Astrocyte (in vitro differentiated cells and primary cell): ENCODE data around the gene USP19. TPM values are rescaled to one million over a fixed set of nuclear protein-coding genes. Genes with fewer than 3 reads are reported as not detected.

Experiments used
- DNase-seq: peaks from one replicate; pipeline ENCODE4 v3.0.0-alpha.2; 2010; ENCODE audit warnings: low read depth
- FAIRE-seq: peaks from 2 replicates; lab custom pipeline; 2011; peaks lifted over from hg19 to GRCh38; lab: Jason Lieb, UNC
- H2AFZ ChIP-seq: 2 replicates; pipeline ENCODE4 v1.6.0; 2012; ENCODE audit warnings: low read depth, low read length, inconsistent platforms
- H3K27ac ChIP-seq: 2 replicates; pipeline ENCODE4 v1.5.1; 2011; ENCODE audit warnings: low read depth, low read length, inconsistent platforms
- H3K27me3 ChIP-seq: 2 replicates; pipeline ENCODE4 v1.6.0; 2011; ENCODE audit warnings: low read length, inconsistent platforms; ENCODE audit not compliant: insufficient read depth
- H3K36me3 ChIP-seq: 2 replicates; pipeline ENCODE4 v1.5.1; 2011; ENCODE audit warnings: low read length, inconsistent platforms; ENCODE audit not compliant: insufficient read depth
- H3K4me1 ChIP-seq: 2 replicates; pipeline ENCODE4 v1.5.1; 2011; ENCODE audit warnings: low read length, inconsistent platforms; ENCODE audit not compliant: insufficient read depth
- H3K4me2 ChIP-seq: 2 replicates; pipeline ENCODE4 v1.6.0; 2012; ENCODE audit warnings: low read length, inconsistent platforms
- H3K4me3 ChIP-seq: 2 replicates; pipeline ENCODE4 v1.5.1; 2011; ENCODE audit warnings: low read depth, mild to moderate bottlenecking, low read length, inconsistent platforms; ENCODE audit not compliant: insufficient read depth
- H3K79me2 ChIP-seq: 2 replicates; pipeline ENCODE4 v1.6.0; 2012; ENCODE audit warnings: mild to moderate bottlenecking, low read length, inconsistent platforms; ENCODE audit not compliant: insufficient read depth
- H3K9ac ChIP-seq: 2 replicates; pipeline ENCODE4 v1.6.0; 2012; ENCODE audit warnings: mild to moderate bottlenecking, low read length, inconsistent platforms
- H3K9me3 ChIP-seq: 2 replicates; pipeline ENCODE4 v1.5.1; 2012; ENCODE audit warnings: low read depth, mild to moderate bottlenecking, low read length, inconsistent platforms; ENCODE audit not compliant: insufficient read depth
- H4K20me1 ChIP-seq: 2 replicates; pipeline ENCODE4 v1.6.0; 2012; ENCODE audit warnings: low read length, inconsistent platforms; ENCODE audit not compliant: insufficient read depth
- H3K27ac Mint-ChIP-seq: one replicate; pipeline ENCODE4 v1.8.0; 2021; ENCODE audit warnings: mild to moderate bottlenecking, mixed read lengths; ENCODE audit not compliant: unreplicated experiment
- H3K27me3 Mint-ChIP-seq: one replicate; pipeline ENCODE4 v1.8.0; 2021; ENCODE audit warnings: low read depth, mixed read lengths; ENCODE audit not compliant: unreplicated experiment
- H3K36me3 Mint-ChIP-seq: one replicate; pipeline ENCODE4 v1.8.0; 2021; ENCODE audit warnings: low read depth, mixed read lengths; ENCODE audit not compliant: unreplicated experiment
- H3K4me1 Mint-ChIP-seq: one replicate; pipeline ENCODE4 v1.8.0; 2021; ENCODE audit warnings: low read depth, mixed read lengths; ENCODE audit not compliant: unreplicated experiment
- H3K4me3 Mint-ChIP-seq: one replicate; pipeline ENCODE4 v1.8.0; 2021; ENCODE audit warnings: mild to moderate bottlenecking, moderate library complexity, mixed read lengths; ENCODE audit not compliant: unreplicated experiment
- H3K9me3 Mint-ChIP-seq: one replicate; pipeline ENCODE4 v1.8.0; 2021; ENCODE audit warnings: mild to moderate bottlenecking, mixed read lengths; ENCODE audit not compliant: unreplicated experiment
- CTCF ChIP-seq: IDR thresholded peaks from 2 replicates; pipeline ENCODE4 v1.5.1; 2011; ENCODE audit warnings: low read depth, mild to moderate bottlenecking, inconsistent platforms, low read length, moderate library complexity; ENCODE audit not compliant: insufficient read depth
- EZH2 ChIP-seq: IDR thresholded peaks from 2 replicates; pipeline ENCODE4 v1.6.1; 2012; ENCODE audit warnings: mild to moderate bottlenecking, low read length, inconsistent platforms; ENCODE audit not compliant: insufficient read depth
- total RNA-seq: library from RNA; stranded (reverse); gene quantifications from 2 replicates; pipeline ENCODE4 v1.2.1, GENCODE V29; 2021

USP19 gene
- total RNA-seq, 1 donor from 2014 or later: 28.7 TPM

DNA sequence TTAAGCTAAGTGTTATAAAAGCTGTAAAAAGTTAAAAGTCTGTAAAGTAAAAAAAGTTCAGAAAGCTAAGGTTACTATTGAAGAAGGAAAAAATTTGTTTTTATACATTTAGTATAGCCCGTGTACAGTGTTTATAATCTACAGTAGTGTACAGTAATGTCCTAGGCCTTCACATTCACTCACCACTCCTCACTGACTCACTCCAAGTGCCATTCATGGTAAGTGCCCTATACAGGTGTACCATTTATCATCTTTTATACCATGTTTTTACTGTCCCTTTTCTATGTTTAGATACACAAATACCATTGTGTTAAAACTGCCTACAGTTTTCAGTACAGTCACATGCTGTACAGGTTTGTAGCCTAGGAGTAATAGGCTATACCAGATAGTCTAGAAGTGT lies 36.7 kb upstream of the USP19 start:
- Histone ChIP-seq H3K36me3 (no peaks in the 10 kb centered on the region), H3K79me2 (no peaks in the 10 kb centered on the region), H3K9ac (no peak overlapping the region), H3K9me3 (no peaks in the 10 kb centered on the region), H3K27me3 (no peaks in the 10 kb centered on the region), H2AFZ (no peak overlapping the region), H3K4me2 (no peak overlapping the region), H4K20me1 (peaks cover 7% of the 10 kb centered on the region), H3K4me3 (no peak overlapping the region), H3K4me1 (no peaks in the 10 kb centered on the region), H3K27ac (no peak overlapping the region)
- Mint-ChIP-seq H3K4me1 (peaks cover 8% of the 10 kb centered on the region), H3K36me3 (no peaks in the 10 kb centered on the region), H3K27ac (no peak overlapping the region), H3K4me3 (no peak overlapping the region), H3K9me3 (no peaks in the 10 kb centered on the region), H3K27me3 (peaks cover 5% of the 10 kb centered on the region)
- TF ChIP-seq CTCF: no peak
- no peak for TF ChIP-seq EZH2
- FAIRE-seq (no peak), DNase-seq (no peak)

DNA sequence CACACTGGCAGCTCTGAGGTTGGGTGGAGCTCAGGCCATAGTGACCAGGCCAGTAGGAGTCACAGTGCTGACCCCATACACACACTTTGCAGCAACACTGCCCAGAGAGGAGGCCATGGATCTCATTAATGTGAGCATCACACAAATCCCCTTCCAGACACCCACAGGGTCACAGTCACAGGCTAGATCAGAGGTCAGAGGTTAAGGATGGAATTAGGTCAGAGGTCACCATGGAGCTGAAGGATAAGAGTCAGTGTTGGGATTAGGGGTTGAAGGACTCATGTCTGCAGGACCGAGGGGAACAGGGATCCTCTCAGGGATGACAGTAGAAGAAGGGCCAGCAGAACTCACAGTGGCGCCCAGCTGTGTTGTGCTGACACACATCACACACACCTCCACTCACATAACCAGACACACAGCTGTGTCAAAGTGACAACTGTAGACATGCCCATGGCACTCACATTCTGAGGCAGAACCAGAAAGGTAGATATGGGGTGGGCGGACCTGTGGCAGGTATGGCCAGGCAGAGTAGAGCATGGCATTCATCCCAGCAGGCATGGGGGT lies 32.8 kb upstream of the USP19 start:
- DNase-seq (no peak), FAIRE-seq (no peak)
- no peak for TF ChIP-seq CTCF
- no peak for TF ChIP-seq EZH2
- Mint-ChIP-seq H3K27ac (no peak overlapping the region), H3K36me3 (no peaks in the 10 kb centered on the region), H3K4me1 (peaks cover 4% of the 10 kb centered on the region), H3K4me3 (no peak overlapping the region), H3K27me3 (peaks cover 21% of the 10 kb centered on the region), H3K9me3 (no peaks in the 10 kb centered on the region)
- no peaks in the 10 kb centered on the region for H3K4me1 ChIP-seq
- H4K20me1 ChIP-seq: no peaks in the 10 kb centered on the region
- no peak overlapping the region for H3K4me2 ChIP-seq
- no peak overlapping the region for H2AFZ ChIP-seq
- no peak overlapping the region for H3K4me3 ChIP-seq
- no peaks in the 10 kb centered on the region for H3K79me2 ChIP-seq
- H3K9me3 ChIP-seq: no peaks in the 10 kb centered on the region
- H3K27me3 ChIP-seq: no peaks in the 10 kb centered on the region
- no peak overlapping the region for H3K27ac ChIP-seq
- H3K9ac ChIP-seq: no peak overlapping the region
- no peaks in the 10 kb centered on the region for H3K36me3 ChIP-seq

DNA sequence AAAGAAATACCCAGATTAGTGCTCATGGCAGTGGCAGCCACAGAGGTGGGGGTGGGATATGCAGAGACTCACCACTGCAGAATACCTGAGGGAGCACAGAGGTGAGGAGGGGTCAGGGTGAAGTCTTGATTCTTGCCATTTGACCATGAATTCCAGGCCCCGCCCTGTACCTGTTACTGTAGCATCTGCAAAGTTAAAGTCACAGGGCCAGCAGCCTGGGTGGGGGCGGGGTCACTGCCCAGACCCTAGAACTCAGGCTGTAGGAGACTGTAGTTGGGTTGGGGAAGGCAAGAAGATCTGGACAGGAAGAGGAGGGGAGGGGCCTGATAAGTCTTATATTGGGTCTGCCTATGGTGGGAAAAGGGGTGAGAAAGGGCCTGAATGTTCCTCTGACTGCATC lies 31.0 kb upstream of the USP19 start:
- H3K4me3 Mint-ChIP-seq: no peak overlapping the region

More for the DNA sequence above, 31.0 kb upstream of the USP19 start:
- Histone ChIP-seq H4K20me1 (no peaks in the 10 kb centered on the region), H3K4me3 (no peak overlapping the region), H3K9ac (no peak overlapping the region), H3K27me3 (no peaks in the 10 kb centered on the region), H3K36me3 (no peaks in the 10 kb centered on the region), H3K4me2 (no peak overlapping the region), H2AFZ (no peak overlapping the region), H3K27ac (no peak overlapping the region), H3K4me1 (no peaks in the 10 kb centered on the region), H3K9me3 (no peaks in the 10 kb centered on the region), H3K79me2 (no peaks in the 10 kb centered on the region)
- Mint-ChIP-seq H3K4me1 (no peaks in the 10 kb centered on the region), H3K27ac (no peak overlapping the region), H3K36me3 (no peaks in the 10 kb centered on the region), H3K27me3 (peaks cover 21% of the 10 kb centered on the region), H3K9me3 (no peaks in the 10 kb centered on the region)
- TF ChIP-seq CTCF (no peak), EZH2 (no peak)
- no peak for DNase-seq
- no peak for FAIRE-seq
